HS-5 (cell line): Measurements from ENCODE around the gene GLS.
"Not testable (repeated sequence)": the region's sequence is repeated elsewhere in the genome, so short reads cannot be mapped to it uniquely, and the experiment has no call there.

Experiments
- DNase-seq: peaks from one replicate; pipeline ENCODE4 v3.0.0-alpha.2; 2012; ENCODE audit warnings: low read depth

Gene GLS

DNA sequence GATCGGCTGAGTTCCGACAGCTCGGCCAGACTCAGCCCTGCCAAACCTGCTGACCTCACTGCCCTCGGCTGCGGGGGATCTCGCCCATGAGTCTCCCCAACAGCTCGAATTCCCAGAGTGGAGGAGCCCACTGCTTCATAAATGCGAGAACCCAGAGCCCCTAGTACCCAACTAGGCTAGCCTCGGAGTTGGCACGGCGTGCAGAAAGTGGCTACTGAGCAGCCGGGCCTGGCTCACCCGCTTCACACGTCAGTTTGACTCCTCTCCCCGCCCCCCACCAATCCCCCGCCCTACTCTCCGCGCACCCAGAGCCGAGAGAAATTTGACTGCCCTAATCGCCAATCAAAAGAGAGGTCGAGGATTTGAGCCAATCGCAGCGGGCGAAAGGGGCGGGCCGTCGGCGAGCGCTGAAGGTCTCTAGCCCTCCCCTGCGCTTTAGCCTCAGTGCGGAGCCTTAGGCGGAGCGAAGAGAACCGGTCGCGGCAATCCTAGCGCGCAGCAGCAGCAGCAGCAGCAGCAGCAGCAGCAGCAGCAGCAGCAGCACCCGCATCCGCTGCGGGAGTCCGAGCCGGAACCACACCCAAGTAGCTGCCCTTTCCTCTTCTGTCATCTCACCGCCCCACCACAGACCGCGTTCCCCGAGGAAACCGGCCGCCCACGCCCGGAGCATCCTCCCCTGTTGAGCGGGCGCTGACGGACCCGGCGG, at the start of gene GLS:
Gene GLS, plus strand, starts transcription at position 444 of the 706 bp plus-strand sequence. CDS start 264 bp downstream, outside the sequence.
- peak; percentile 89 for DNase-seq

DNA sequence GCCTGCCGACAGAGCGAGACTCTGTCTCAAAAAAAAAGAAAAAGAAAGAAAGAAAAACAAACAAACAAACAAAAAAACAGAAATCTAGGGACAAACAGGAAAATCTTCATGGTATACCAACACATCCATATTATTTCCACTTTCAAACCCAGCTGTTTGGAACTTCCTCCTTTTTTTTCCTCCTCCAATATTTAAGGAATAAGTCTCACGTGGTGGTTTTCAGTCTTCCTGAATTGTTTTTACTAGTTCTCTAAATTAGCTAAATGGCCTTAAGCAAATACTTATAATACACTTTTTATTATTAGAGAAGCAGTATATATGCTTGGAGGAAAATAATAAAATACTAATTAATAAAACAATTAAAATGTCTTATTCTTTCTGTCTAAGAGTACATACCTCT, 48.7 kb upstream of the GLS start:
- no peak for DNase-seq

DNA sequence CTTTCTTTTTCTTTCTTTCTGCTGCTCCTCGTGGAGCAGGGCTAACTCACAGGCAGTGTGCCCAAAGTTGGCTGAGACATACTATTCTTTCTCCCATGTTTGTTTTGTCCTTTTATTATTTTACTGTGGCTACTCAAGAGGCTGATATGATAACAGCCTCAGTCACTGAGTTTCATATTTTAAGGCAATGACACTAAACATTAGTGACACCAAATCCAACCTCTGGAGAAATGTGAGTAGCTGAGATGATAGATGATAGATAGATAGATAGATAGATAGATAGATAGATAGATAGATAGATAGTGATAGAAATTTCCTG, 45.8 kb upstream of the GLS start:
- DNase-seq, result no peak

DNA sequence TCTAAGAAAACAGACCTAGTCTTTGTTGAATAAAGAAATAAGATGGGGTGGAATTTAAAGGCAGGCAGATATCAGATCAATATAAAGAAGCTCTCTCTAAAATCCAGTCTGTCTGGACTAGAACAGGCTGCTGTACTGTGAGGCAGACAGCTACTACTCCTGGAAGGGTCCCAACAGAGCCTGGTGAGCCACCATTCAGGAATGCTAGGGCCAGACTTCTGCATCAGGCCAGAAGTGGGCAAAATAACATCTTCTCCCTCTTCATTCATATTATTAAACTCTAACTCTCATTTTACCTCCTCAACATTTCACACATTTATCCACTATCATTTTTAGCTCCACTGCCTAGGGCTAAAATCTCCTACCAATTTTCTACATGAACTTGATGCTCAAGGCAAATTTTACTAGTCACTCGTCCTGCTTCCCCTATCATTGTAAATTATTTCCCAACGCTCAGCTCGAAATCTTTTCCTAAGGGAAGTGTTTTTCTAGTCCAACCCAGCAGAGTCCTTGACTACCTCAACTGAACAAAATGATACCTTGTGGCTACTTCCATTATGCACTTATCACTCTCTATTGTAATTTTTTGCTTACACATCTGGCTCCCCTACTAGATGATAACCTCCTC, 45.2 kb upstream of the GLS start:
- DNase-seq, result peak; percentile 70

DNA sequence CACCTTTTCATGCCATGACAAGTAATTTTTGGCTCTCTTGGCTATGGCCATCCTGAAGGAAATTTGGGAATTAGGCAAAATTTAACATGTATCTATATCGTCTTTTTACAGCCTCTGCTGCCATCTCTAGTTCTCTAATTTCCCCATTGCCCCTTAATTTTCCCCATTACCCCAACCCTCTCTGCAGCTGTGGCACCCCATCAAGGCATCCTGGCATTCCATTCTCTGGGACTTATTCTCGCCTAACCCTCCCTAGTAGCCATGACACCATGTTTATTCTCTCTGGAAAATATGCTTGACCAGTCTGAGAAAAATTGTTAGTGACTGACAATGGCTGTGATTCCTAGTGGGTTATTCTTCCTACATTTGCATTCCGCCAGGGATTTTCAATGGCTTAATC, 43.9 kb upstream of the GLS start:
- no peak for DNase-seq

DNA sequence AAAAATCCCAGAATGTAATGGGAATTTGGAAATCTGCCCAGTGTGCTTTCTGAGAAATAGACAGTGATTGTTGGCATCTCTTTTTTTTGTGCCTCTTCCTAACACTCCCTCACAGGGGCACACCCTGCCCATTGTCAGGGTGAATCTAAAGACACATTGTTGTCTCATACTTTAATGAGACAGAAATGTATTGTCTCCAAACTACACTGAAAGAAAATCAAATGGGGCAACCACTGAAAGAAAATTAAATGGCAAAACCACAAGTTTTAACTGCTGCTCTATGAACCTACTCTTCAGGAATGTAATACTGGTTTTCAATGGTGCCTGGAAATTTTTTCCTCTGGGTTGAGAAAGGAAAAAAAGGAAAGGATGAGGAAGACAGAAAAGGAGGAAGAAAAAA, 43.2 kb upstream of the GLS start:
- peak; percentile 83 for DNase-seq

DNA sequence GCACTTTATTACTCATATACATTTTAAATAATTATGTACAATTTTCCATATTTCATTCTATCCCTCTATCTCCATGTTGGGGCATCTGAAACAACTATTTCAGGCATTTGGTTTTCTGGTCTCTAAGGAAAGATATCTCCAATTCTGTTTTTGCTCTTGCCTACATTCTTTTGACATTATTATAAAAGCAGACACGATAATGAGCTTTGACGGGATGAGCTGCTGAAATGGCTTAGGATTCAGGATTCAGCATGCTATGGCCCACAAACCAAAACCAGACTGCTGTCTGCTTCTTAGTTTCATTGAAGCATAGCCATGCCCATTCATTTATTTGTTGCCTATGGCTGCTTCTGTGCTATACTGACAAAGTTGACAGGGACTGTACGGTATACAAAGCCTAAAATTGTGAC, 42.7 kb upstream of the GLS start:
- DNase-seq, result no peak

DNA sequence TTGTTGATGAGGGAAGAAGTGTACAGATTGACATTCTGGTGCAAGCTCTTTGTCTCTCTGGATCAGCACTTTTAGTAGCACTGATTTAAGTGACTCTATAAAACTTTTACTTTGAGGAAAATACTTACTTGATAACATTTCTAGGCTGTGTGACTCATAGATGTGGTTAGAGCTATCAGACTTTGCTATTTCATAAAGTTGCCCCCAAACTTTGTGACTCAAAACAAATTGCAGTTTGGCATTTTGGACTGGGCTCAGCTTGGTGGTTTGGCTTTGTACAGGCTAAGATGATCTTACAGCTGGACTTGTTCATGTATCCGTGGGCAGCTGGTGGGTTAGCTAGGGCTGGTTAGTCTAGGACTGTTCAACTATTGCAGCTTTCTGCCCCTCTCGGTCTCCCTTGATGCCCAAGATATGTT, 42.1 kb upstream of the GLS start:
- DNase-seq, result peak; percentile 89

DNA sequence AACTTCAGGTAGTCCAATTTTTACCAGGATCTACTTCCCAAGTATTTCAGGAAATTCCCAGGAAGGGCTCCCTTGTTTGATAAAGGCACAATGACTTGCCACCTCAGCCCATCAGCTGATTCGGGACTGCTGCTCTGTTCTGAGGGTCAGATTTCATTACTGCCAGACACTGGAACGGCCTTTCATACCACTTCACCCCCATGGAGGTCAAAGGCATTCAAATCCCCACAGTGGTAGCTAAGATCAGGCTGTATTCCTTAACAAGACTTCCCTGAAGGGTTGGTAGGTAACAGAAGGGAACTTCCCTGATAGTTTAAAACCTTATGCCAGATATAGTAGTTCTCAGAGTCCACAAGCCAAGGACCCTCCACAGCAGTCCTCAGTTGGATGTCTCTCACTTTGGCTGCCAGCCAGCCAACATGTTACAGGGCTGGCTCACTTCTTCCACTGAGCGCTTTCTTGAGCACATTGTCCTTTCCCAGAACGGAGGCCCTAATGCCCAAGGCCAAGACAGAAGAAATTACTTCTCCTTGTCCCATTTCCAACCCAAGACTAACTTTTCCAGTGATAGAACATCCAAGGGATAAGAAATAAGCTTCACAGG, 40.0 kb upstream of the GLS start:
- DNase-seq, result no peak

DNA sequence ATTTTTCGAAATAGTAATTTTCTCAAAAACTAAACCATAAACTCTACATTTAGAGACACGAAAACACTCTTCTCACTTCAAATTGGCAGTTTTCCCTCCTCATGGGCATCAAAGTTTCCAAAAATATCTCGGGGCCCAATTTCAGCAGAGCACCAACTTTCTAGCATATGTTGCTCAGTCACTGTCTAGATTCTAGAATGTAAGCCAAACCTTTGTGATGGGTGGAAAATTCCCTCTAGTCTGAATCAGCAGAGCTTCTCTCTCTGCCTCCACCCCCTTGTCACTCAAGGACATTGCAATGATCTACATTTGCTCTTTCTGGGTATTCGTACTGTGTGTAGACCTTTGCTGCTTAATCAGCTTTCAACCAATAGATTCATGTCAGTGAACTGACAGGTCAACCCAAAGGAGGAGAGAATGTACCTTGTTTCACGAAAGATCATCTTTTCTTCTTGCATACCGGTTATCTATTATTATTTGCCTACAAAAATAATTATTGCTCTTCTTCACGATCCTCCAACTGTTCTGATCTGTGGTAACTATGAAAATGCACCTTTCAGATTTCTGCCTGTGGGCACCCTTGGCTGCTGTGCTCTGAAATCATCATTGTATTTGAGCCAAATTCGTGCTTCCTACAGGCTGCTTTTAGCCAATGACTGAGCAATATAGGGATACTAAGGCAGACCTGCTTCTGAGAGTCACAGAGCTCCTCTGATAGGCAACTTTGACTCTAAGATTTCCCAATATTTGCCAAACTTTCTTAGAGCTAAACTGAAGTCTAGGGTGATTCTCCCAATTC, 38.7 kb upstream of the GLS start:
- no peak for DNase-seq

DNA sequence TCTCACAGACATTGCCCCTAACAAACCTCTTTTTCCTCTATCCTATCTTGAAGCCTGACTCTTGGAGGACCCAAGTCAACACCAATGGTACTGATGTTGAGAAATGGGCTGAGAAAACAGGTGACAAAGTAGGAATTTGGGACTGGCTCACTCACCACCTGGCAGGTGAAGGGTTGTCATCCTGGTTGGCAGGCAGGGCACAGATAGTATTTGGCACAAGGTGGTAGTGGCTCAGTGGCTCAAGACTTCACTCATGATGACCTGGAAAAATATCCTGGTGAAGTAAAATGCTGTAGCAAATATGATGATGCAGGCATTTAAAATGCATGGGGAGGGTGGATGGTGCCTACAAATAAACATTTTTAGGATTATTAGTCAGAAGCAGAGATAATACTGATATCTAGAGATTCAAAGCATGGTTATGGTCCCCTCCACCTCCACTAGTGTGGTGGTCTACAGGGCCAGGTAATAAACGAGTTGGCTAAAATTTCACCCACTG, 38.0 kb upstream of the GLS start:
- DNase-seq, result no peak

DNA sequence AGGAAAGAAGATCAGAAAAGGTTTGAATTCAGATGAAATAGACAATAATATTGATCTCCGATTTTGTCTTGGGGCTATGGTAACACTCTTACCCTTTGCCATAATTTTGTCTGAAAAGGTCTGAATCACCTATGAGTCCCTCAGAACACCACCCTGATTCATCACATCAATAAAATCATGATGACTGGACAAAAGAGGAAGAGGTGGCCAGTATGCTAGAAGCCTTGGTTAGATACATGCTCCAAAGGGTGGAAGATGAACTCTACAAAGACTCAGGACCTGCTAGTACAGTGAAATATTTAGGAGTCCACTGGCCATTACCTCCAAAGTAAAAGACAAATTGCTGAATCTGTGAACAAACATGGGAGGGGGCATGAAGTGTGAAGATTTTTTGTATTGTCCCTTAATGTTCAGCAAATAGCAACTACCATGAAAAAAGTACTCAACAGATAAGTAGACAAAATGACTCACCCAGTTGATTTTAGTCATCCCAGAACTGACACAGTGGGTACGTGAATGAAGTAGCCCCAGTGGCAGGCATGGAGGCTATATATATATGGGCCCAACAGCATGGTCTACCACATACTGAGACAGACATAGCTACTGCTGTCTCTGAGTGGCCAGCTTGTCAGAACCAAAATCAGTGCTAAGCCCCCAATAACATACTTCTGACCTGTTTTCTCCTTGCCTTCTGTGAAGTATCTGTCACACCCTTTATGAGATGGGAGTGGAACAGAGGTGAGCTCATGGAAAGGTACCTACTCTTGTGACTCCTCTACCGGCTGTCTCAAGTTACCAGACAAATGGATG, 36.5 kb upstream of the GLS start:
- peak; percentile 49 for DNase-seq

DNA sequence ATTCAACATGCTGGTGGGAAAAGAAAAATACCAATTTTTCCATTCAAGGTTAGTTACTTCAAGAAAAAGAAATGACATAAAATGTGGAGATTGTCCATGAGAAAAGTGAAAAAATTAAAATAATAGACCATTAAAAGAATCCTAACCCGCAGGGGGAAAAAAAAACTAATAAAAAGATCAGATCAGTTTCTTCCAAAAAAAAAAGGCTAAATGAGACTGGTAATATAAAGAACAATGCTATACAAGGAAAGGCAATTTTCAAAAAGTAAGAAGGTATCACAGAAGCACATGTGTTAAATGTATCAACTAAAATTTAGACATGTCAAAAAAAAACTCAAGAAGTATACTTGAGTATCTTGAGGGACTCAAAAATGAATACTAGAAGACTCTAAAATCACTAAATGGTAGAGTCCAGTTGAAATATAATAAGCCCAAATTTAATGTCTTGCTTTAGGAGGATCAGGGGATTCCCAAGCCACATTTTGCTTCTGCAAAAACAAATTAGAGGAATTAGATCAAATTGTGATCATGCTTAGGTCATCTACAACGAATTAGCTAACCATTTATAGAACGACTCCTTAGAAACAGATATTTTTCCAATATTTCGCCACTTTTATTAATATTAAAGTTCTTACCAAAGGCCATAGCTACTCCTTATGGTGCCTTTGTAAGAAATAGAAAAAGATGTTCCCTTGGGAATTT, 35.8 kb upstream of the GLS start:
- DNase-seq, result no peak

DNA sequence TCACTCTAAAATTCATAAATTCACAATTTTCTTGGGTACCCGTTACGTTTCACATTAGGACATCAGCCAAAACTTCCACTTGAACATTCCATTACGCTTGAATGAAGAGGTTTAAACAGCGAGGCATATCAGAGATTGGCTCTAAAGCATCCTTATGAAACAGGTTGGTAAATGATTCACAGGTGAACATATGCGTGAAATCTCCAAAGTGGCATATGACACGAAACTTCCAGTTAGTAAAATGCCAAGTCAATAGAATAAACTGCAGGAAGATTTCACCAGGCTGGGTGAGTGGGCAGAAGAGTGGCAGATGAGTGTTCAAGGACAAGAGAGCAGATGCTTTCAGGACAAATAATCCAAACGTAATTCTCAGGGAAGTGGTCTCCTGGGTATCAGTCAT, 33.9 kb upstream of the GLS start:
- DNase-seq, result no peak

DNA sequence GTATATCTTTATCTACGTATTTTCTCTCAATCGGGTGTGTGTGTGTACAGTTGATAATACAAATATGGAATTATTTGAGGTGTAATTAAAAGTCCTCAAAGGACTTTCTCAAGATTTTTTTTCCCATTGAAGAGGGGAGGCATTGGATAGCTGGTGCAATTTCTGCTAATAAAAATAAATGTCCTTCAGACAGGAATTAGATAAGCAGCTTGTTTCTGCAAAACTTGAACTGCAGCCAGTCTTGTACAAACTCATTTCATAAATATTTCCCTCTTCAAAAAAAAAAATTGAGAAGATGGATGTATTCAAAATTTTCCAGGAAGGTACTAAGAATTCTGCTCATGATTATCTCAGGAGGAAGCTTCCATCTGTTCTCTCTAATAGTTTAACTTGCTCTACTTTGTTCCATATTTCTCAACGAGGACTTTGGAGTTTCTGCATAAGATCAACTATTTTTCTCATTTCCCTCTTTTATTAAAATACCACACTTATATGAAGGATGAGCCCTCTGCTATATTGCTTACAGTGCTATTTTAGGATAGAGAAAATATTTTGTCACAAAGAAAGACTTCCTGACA, 33.0 kb upstream of the GLS start:
- peak; percentile 33 for DNase-seq

DNA sequence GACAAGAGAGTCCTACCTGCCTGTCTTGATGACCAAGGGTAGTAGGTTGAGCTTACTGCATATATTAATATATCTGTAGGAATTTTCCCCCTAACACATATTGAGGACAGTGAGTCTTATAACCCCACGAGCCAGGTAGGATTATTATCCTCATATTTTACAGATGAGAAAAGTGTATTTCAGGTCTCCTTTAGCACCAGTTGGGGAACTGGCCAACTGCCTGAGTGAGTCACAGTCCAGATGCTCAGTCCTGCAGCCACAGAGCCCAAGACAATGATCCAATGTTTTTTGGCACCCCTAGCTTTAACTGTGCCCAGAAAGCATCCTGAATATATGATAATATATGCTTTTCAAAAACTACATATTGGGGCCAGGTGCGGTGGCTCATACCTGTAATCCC, 30.8 kb upstream of the GLS start:
- peak; percentile 84 for DNase-seq

DNA sequence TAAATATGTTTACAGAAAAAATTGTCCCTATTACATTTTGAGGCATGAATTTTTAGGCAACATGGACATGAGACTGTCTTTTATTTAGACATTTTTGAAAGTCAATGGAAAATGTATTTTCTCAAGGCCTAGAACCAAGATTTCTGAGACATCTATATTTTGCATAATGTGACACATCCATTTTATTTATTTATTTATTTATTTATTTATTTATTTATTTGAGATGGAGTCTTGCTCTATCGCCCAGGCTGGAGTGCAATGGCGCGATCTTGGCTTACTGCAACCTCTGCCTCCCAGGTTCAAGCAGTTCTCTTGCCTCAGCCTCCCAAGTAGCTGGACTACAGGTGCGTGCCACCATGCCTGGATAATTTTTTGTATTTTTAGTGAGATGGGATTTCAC, 27.6 kb upstream of the GLS start:
- not testable (repeated sequence) for DNase-seq

DNA sequence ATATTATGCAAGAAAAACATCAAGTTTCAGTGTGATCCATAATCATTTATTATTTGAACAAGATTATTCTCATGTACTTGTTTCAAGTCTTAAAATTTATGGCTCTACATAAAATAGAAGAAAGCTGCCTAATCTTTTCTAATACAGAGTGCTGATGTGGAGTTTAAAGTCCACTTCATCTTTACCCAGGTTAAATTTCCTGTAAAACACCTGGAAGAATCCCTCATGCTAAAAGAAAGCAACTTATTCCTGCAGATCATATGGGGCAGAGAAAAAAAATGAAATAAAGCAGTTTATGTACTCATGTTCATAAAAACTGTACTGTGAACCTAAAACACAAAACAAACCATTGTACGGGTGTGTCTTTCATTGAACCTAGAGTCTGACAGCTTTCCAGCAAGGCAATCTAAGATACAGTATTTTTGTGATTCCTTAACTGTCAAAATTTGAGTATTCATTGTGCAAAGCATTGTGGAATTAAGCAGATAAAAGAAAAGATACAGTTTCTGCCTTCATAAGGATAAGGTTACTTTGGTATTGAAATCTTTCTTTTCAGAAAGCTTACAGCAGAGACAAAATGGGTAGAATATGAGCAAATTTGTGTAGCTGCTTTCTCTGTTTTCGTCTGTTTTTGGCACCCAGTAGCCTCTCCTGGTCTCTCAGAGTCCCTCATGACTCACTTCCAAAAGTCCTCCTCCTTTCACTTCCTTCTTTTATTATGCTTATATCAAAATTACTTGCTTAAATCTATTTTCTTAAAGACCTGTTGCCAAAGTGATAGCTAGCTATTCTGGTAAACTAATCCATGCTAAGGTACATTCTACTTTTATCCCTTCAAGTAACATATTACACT, 26.9 kb upstream of the GLS start:
- no peak for DNase-seq

DNA sequence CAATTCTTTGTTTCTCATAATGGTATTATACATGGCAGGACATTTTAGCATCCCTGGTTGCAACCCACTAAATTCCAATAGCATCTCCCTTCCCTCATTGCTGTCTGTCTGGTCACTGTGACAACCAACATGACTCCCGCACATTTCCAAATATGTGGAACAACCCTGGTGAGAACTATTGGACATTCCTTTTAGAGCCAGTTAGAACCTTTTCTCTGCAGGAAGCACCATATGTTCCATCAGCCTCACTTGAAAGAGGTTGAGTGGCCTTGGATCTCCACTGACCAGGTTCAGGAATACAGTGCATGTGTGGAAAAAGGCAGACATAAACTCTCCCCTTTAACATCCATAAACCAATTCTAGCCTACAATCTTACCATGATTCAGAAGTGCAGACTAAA, 25.9 kb upstream of the GLS start:
- DNase-seq, result no peak

DNA sequence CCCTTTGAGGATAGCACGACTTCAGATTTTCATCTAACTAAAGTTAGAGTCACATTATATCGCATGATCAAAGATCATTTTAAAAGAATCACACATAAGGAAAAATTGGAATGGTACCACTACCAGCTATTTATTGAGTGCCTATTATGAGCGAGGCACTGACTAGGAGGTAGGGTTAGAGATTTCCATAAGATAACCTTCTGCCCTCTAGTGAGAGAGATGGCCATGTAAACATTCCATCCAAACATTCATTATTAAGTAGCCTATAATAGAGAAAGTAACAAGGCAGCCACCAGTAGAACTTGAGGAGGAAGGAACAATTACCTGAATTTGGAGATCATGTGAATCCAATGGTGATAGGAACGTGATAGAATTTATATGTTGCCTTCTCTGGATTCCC, 25.4 kb upstream of the GLS start:
- DNase-seq, result no peak
